SK-N-SH (cell line): ENCODE data around the gene TMEM51. TPM values are rescaled to one million over a fixed set of nuclear protein-coding genes. Genes with fewer than 3 reads are reported as not detected.

Experiments
- CTCF ChIA-PET: fragments of 300-600, 350-600 bp; formaldehyde crosslinking; extraction: SDS; loops from one replicate; lab custom pipeline; 2021; lab: Yijun Ruan, JAX
- POLR2A ChIA-PET: fragments of 350-600 bp; sonication (Branson Sonifier 250); formaldehyde crosslinking; extraction: SDS; loops from one replicate; lab custom pipeline; 2020; ENCODE audit warnings: antibody characterized with exemption, inconsistent platforms; lab: Yijun Ruan, JAX
- DNase-seq: peaks from one replicate; pipeline ENCODE4 v3.0.0; 2012
- H2AFZ ChIP-seq: fragments of 200-600 bp; sonication (generic); 2 replicates; pipeline ENCODE4 v1.8.1; 2016; ENCODE audit warnings: antibody characterized with exemption, mild to moderate bottlenecking, low read depth
- H3F3A ChIP-seq: fragments of 200-600 bp; sonication (generic); replicated peaks from 2 replicates; pipeline ENCODE3; 2016; ENCODE audit warnings: antibody characterized with exemption, mild to moderate bottlenecking; ENCODE audit not compliant: insufficient read depth
- H3K27ac ChIP-seq, 2 experiments: fragments of 200-500 bp in 1 of 2; fragments of 200-600 bp in 1 of 2; sonication (Bioruptor generic) in 1 of 2; sonication (generic), shearing (Covaris generic) in 1 of 2; 2 replicates each; pipeline versions ENCODE4 v1.5.1 to v1.6.1; 2014 to 2016; ENCODE audit warnings: low read depth in 2 of 2, inconsistent platforms in 1 of 2, low read length in 1 of 2, mild to moderate bottlenecking in 1 of 2, mixed read lengths in 1 of 2
- H3K27me3 ChIP-seq: fragments of 200-600 bp; sonication (generic), shearing (Covaris generic); 2 replicates; pipeline ENCODE4 v1.6.1; 2016; ENCODE audit warnings: mixed run types; ENCODE audit not compliant: insufficient read depth
- H3K36me3 ChIP-seq, 2 experiments: fragments of 200-500 bp in 1 of 2; fragments of 200-600 bp in 1 of 2; sonication (Bioruptor generic) in 1 of 2; sonication (generic) in 1 of 2; replicated peaks in 1 of 2; 2 replicates each; pipeline versions ENCODE3 to v1.5.1; 2014 to 2016; ENCODE audit warnings: low read length in 1 of 2, mild to moderate bottlenecking in 1 of 2; ENCODE audit not compliant: insufficient read depth in 2 of 2, control insufficient read depth in 1 of 2
- H3K4me1 ChIP-seq, 2 experiments: fragments of 200-500 bp in 1 of 2; fragments of 200-600 bp in 1 of 2; sonication (Bioruptor generic) in 1 of 2; sonication (generic), shearing (Covaris generic) in 1 of 2; 2 replicates each; pipeline versions ENCODE4 v1.5.1 to v1.6.1; 2014 to 2016; ENCODE audit warnings: low read depth in 1 of 2, low read length in 1 of 2, mixed run types in 1 of 2; ENCODE audit not compliant: insufficient read depth in 2 of 2, control insufficient read depth in 1 of 2
- H3K4me2 ChIP-seq: fragments of 200-600 bp; sonication (generic), shearing (Covaris generic); 2 replicates; pipeline ENCODE4 v1.6.1; 2017; ENCODE audit warnings: mixed run types
- H3K4me3 ChIP-seq, 2 experiments: fragments of 200-500 bp in 1 of 2; fragments of 200-600 bp in 1 of 2; sonication (Bioruptor generic) in 1 of 2; sonication (generic), shearing (Covaris generic) in 1 of 2; 2 replicates each; pipeline versions ENCODE4 v1.5.1 to v1.8.1; 2014 to 2016; ENCODE audit warnings: low read depth in 2 of 2, inconsistent platforms in 1 of 2, low read length in 1 of 2, mild to moderate bottlenecking in 1 of 2, mixed read lengths in 1 of 2, moderate library complexity in 1 of 2
- H3K79me2 ChIP-seq: fragments of 200-600 bp; sonication (generic); 2 replicates; pipeline ENCODE4 v1.8.1; 2017; ENCODE audit warnings: mild to moderate bottlenecking; ENCODE audit not compliant: insufficient read depth
- H3K9ac ChIP-seq: fragments of 200-600 bp; sonication (generic); 2 replicates; pipeline ENCODE4 v1.6.1; 2017; ENCODE audit warnings: mixed run types
- H3K9me2 ChIP-seq: fragments of 200-600 bp; sonication (generic); 2 replicates; pipeline ENCODE4 v1.6.1; 2017; ENCODE audit warnings: mixed run types
- H3K9me3 ChIP-seq: fragments of 200-600 bp; sonication (generic); 2 replicates; pipeline ENCODE4 v1.6.1; 2017; ENCODE audit warnings: mixed run types, mild to moderate bottlenecking, moderate library complexity
- H4K20me1 ChIP-seq: fragments of 200-600 bp; sonication (generic); 2 replicates; pipeline ENCODE4 v1.6.1; 2017; ENCODE audit warnings: mild to moderate bottlenecking, mixed run types; ENCODE audit not compliant: insufficient read depth
- CHD2 ChIP-seq: fragments of 150-350 bp; IDR thresholded peaks from 2 replicates; pipeline ENCODE4 v1.6.1; 2018; ENCODE audit warnings: low read length; ENCODE audit not compliant: partially characterized antibody
- REST ChIP-seq: IDR thresholded peaks from 2 replicates; pipeline ENCODE4 v1.6.1; 2012; ENCODE audit warnings: mild to moderate bottlenecking, low read depth, low read length, moderate library complexity
- TCF12 ChIP-seq: IDR thresholded peaks from 2 replicates; pipeline ENCODE4 v1.4.0; 2012
- WGBS: methylation state at CpG from one replicate; pipeline ENCODE4 v1.1.6; 2017; ENCODE audit warnings: low lambda C conversion rate; 5-methylcytosine and 5-hydroxymethylcytosine counted together
- polyA plus RNA-seq, 3 experiments: library from polyadenylated mRNA; depleted of rRNA; stranded (reverse); fragments of >200 nt; gene quantifications; 2 replicates each; pipeline ENCODE4 v1.2.3, GENCODE V29; 2012
- TF ChIP-seq, protein P1 (sequence below): IDR thresholded peaks from 2 replicates; pipeline ENCODE4 v1.4.0; 2012; ENCODE audit warnings: low read depth
- TF ChIP-seq, protein P2 (sequence below): fragments of 150-350 bp; IDR thresholded peaks from 2 replicates; pipeline ENCODE4 v1.6.1; 2017; ENCODE audit warnings: antibody characterized with exemption, low read length, low read depth, borderline replicate concordance

Gene TMEM51
- polyA plus RNA-seq, 1 of the 3 experiments (the other 2 are of a cell fraction), result 25.6 TPM

- Histone ChIP-seq H3K27ac (no peak overlapping the region), H3K79me2 (no peaks in the 10 kb centered on the region), H3K4me1 (peaks cover 0 to 6% of the 10 kb centered on the region in 2 experiments; a peak in 2 of 4 replicates), H3K9me2 (no peaks in the 10 kb centered on the region), H3K4me2 (no peak overlapping the region), H3F3A (no peaks in the 10 kb centered on the region), H3K9ac (no peak overlapping the region), H4K20me1 (no peaks in the 10 kb centered on the region), H2AFZ (no peak overlapping the region), H3K9me3 (no peaks in the 10 kb centered on the region), H3K36me3 (no peaks in the 10 kb centered on the region), H3K27me3 (no peaks in the 10 kb centered on the region)
- DNase-seq, result no peak
- ChIA-PET CTCF (interaction anchor here (0.9 to 2.1 kb wide), 4 partner anchors 8 to 46 kb away, joined by 3 to 7 read pairs (median 4); partner anchors contain the start of gene TMEM51), POLR2A (no interaction called here)
- 70% methylated on average over 3 of the region's 4 CpGs for WGBS
- no peak for TF ChIP-seq REST
- no peak for TF ChIP-seq TCF12
- TF ChIP-seq CHD2, result no peak
- TF ChIP-seq, all 33 proteins: peak for 0
- H3K4me3 ChIP-seq, result no peak overlapping the region
Measured at GRCh38 chr1:15107911-15108310, 45.6 kb upstream of the TMEM51 start.

DNA sequence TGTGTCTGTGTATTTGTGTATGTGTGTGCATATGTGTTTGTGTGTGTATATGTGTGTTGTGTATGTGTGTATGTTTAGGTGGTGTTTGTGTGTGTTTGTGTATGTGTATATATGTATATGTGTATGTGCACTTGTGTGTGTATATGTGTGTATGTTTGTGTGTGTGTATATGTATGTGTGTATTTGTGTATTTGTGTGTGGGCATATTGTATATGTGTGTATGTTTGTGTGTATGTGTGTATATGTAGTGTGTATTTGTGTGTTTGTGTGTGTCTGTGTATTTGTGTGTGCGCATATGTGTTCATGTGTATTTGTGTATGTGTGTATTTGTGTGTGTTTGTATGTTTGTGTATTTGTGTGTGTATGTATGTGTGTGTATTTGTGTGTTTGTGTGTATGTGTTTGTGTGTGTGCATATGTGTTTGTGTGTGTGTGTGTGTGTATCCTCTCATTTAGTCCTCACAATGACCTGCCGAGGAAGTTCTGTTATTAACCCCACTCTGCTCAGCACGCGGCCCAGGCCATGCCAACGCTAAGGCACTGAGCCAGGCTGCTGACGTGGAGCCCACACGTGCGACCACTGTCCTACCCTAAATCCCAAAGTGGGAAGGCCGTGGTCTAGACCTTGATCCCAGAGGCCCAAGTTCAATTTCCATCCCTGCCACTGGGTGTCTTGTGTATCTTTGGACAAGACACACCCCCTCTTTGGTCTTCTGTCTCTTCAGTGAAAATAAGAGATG lies 43.2 kb upstream of the TMEM51 start:
- Histone ChIP-seq H3K27ac (no peak overlapping the region), H3K9me3 (no peaks in the 10 kb centered on the region), H3K27me3 (no peaks in the 10 kb centered on the region), H3K79me2 (no peaks in the 10 kb centered on the region), H2AFZ (no peak overlapping the region), H3K9me2 (no peaks in the 10 kb centered on the region), H3K4me3 (no peak overlapping the region), H4K20me1 (no peaks in the 10 kb centered on the region), H3K4me2 (no peak overlapping the region), H3K36me3 (no peaks in the 10 kb centered on the region), H3K9ac (no peak overlapping the region), H3F3A (no peaks in the 10 kb centered on the region), H3K4me1 (peaks cover 0 to 6% of the 10 kb centered on the region in 2 experiments; a peak in 2 of 4 replicates)
- WGBS, result 85% methylated on average over 3 of the region's 9 CpGs
- no peak for DNase-seq
- TF ChIP-seq, protein P1, sequence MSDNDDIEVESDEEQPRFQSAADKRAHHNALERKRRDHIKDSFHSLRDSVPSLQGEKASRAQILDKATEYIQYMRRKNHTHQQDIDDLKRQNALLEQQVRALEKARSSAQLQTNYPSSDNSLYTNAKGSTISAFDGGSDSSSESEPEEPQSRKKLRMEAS, result no peak
- TF ChIP-seq, protein P2, sequence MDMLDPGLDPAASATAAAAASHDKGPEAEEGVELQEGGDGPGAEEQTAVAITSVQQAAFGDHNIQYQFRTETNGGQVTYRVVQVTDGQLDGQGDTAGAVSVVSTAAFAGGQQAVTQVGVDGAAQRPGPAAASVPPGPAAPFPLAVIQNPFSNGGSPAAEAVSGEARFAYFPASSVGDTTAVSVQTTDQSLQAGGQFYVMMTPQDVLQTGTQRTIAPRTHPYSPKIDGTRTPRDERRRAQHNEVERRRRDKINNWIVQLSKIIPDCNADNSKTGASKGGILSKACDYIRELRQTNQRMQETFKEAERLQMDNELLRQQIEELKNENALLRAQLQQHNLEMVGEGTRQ, result no peak
- CTCF ChIA-PET, result interaction anchor here (0.6 to 3.6 kb wide), 6 partner anchors 10 to 221 kb away, joined by 3 to 20 read pairs (median 3); partner anchors contain the start of gene TMEM51
- POLR2A ChIA-PET, result no interaction called here
